HG03025 (cell line): Measurements from ENCODE around the gene EEFSEC.

Experiments
- ATAC-seq: cut with Tn5 transposase; IDR thresholded peaks from one replicate; pipeline ENCODE4 v1.9.1; 2021; ENCODE audit warnings: mild to moderate bottlenecking, moderate library complexity; ENCODE audit not compliant: unreplicated experiment, low FRiP score

The EEFSEC gene

GRCh38 chr3:128239304-128239703 lies 86.0 kb downstream of the EEFSEC start:
- no peak for ATAC-seq

- ATAC-seq, result no peak
Measured at GRCh38 chr3:128240232-128240631, 87.0 kb downstream of the EEFSEC start.

GRCh38 chr3:128241741-128242140 lies 88.5 kb downstream of the EEFSEC start:
- no peak for ATAC-seq

- no peak for ATAC-seq
Measured at GRCh38 chr3:128242818-128243601, 89.7 kb downstream of the EEFSEC start.

GRCh38 chr3:128243602-128244504 lies 90.6 kb downstream of the EEFSEC start:
- no peak for ATAC-seq

- no peak for ATAC-seq
Measured at GRCh38 chr3:128245460-128245859, 92.2 kb downstream of the EEFSEC start.

GRCh38 chr3:128247666-128248409 lies 94.6 kb downstream of the EEFSEC start:
- no peak for ATAC-seq

- no peak for ATAC-seq
Measured at GRCh38 chr3:128252083-128252482, 98.8 kb downstream of the EEFSEC start.

DNA sequence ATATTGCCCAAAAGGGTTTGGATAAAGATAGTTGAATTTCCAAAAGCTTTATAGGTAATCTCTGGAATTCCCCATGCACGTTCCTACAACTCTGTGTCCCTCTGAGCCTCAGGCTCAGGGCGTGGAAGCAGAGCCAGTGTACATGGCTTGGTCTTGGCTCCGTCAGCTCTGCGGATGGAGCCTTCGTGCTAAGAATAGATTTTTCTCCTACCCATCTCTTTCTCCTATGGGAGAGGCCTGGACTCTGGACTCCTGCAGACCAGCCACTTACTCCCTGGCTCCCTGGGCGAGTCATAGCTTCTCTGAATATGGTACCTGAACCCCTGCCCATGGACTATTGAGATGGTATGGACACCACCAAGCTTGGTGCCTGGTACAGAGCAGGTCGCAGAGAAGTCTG lies 99.9 kb downstream of the EEFSEC start:
- ATAC-seq, result no peak

- ATAC-seq, result no peak
Measured at GRCh38 chr3:128254066-128254590, 100.8 kb downstream of the EEFSEC start.

DNA sequence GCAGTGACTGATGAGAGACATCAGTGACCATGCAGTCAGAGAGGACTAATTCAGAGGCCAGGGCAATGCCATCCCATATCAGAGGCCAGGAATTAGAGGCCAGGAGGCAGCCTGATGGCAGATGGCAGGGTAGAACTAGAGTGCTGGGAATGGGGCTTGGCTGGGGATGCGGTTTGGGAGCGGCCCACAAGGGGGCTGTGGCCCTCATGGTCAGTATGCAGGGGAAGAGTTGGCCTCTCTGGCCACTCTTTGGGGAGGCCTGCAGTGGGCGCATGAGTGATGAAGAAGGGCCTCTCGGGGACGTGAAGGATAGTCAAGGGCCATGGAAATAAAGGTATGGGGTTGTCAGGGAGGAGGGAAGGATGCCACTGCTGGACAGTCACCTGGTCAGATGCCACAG lies 101.7 kb downstream of the EEFSEC start:
- ATAC-seq, result no peak

- ATAC-seq, result no peak
Measured at GRCh38 chr3:128256131-128256530, 102.8 kb downstream of the EEFSEC start.

DNA sequence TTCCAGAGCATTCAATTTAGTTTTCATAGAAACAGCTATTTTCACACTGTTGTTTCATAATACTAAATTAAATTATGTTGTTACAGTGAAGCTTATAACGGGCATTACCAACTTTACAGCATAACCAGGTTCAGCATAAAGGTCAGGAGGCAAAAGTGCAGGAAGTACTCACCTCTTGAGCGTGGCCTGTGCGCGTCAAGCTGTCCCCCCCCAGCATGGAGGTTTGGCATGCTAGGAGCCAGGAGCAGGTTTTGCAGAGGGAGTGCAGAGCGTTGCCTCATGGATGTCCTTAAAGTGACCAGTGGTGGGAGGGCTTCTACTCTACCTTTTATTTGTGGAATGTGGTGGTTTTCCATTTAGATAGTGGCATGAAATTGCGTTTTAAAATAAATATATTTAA lies 104.4 kb downstream of the EEFSEC start:
- no peak for ATAC-seq

- no peak for ATAC-seq
Measured at GRCh38 chr3:128260275-128260674, 107.0 kb downstream of the EEFSEC start.

- ATAC-seq, result no peak
Measured at GRCh38 chr3:128262457-128262856, 109.2 kb downstream of the EEFSEC start.

GRCh38 chr3:128263118-128263517 lies 109.8 kb downstream of the EEFSEC start:
- no peak for ATAC-seq

DNA sequence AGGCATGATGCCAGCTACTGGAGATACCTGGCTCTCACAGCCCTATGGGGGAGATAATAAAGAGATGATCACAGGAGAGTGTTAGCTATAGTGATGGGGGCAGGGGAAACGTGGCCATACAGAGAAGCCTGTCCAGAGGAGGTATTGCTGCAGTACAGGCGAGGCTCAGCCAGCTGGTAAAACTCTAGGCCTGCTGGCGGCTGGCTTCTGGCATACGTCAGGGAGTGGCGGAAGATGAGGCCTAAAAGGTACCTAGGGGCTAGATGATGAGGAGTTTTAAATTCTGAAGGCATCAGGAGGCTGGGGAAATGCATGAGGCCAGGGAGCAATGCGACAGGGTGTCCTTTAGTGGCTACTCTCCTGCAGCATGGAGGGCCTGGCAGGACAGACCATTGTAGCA lies 110.7 kb downstream of the EEFSEC start:
- ATAC-seq, result no peak

DNA sequence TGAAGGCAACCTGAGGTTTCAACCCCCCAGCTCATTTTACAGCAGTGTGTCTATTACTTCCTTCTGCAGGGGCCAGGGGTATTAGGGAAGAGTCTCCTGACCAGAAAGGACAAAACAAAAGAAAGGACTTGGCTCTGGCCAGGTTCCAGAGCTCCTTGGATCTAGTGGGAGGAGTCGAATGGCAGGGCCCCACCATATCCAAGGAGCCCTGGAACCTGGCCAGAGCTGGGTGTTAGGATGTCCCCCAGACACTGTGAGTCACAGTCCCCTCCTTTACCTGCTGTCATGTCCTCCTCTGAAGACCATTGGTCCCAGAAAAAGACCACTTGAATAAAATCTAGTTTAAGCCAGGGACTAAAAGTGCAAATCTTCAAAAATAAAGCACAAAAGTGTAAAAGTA lies 113.2 kb downstream of the EEFSEC start:
- ATAC-seq, result no peak

GRCh38 chr3:128267541-128267940 lies 114.3 kb downstream of the EEFSEC start:
- ATAC-seq, result no peak

- ATAC-seq, result no peak
Measured at GRCh38 chr3:128269006-128269775, 115.9 kb downstream of the EEFSEC start.
